Esophagus squamous epithelium (tissue), 5 donors: ENCODE data around the gene UVRAG. TPM values are rescaled to one million over a fixed set of nuclear protein-coding genes. Genes with fewer than 3 reads are reported as not detected.

Experiments used
- DNase-seq: peaks from one replicate; lab custom pipeline; 2025; lab: John Stamatoyannopoulos, UW
- H3K27ac ChIP-seq, 4 donors: fragments of 200-600 bp; sonication (generic); one replicate each; pipeline ENCODE4 v1.5.1; 2016 to 2019; ENCODE audit warnings: mild to moderate bottlenecking in 1 of 4
- H3K27me3 ChIP-seq, 4 donors: fragments of 200-600 bp; sonication (generic); 1 replicate in 3 of 4; 2 replicates in 1 of 4; pipeline versions ENCODE4 v1.5.1 to v1.6.0; 2017 to 2021; ENCODE audit warnings: antibody characterized with exemption in 1 of 4
- H3K36me3 ChIP-seq, 3 donors: fragments of 200-600 bp; sonication (generic); one replicate each; pipeline ENCODE4 v1.5.1; 2016 to 2019
- H3K4me1 ChIP-seq, 3 donors: fragments of 200-600 bp; sonication (generic); one replicate each; pipeline ENCODE4 v1.5.1; 2017 to 2019
- H3K4me3 ChIP-seq, 4 donors: fragments of 200-600 bp; sonication (generic); 1 replicate in 3 of 4; 2 replicates in 1 of 4; pipeline ENCODE4 v1.5.1; 2016 to 2019; ENCODE audit warnings: mild to moderate bottlenecking in 2 of 4, moderate library complexity in 1 of 4
- H3K9me3 ChIP-seq, 3 donors: fragments of 200-600 bp; sonication (generic); one replicate each; pipeline ENCODE4 v1.5.1; 2016 to 2019
- POLR2A ChIP-seq, 4 donors: fragments of 450-650 bp; IDR thresholded peaks; one replicate each; pipeline ENCODE4 v1.6.1; 2017; ENCODE audit warnings: antibody characterized with exemption in 4 of 4, mild to moderate bottlenecking in 4 of 4, moderate library complexity in 3 of 4
- WGBS, 2 donors: methylation state at CpG; one replicate each; pipeline ENCODE4 v1.1.5; 2018; 5-methylcytosine and 5-hydroxymethylcytosine counted together
- intact Hi-C: fragments of 100-400 bp; cut with DNase I; formaldehyde crosslinking; loops from one replicate; pipeline ENCODE4 v1.15.0; 2022
- total RNA-seq, 4 donors: library from RNA; depleted of rRNA; stranded (reverse); fragments of >200 nt; gene quantifications; one replicate each; pipeline ENCODE4 v1.1.0, GENCODE V29; 2016
- TF ChIP-seq, protein P1 (sequence below), 6 experiments: fragments of 450-650 bp in 4 of 6; fragments of 200-600 bp in 2 of 6; sonication (generic) in 2 of 6; IDR thresholded peaks; one replicate each; pipeline ENCODE4 v1.5.1; 2016 to 2019; ENCODE audit warnings: antibody characterized with exemption in 6 of 6, mild to moderate bottlenecking in 4 of 6, moderate library complexity in 4 of 6
- donor health status: DM: yes; HTN: yes; CAD: no.

The UVRAG gene
- total RNA-seq, 4 donors from 2014 or later: 3.5 to 15.4 (median 8.5) TPM

DNA sequence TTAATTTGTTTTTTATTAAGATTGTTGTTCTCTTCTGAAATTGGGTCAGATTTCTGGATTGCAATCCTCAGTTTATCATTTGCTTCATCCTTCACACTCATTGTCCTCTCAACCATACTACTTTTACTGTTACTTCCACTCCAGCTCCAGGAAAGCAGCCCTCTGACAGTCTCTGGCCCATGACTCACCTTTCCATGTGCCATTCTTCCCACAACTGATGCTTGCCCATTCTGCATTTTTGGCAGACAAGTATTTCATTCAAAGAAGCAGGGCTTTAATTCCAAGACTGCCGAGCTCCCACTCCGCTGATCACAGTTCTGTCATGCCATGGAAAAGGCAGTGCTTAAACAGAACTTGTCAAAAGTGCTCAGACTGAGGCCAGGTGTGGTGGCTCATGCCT is 252.1 kb downstream of the UVRAG start:
- Histone ChIP-seq H3K4me3 (no peak overlapping the region), H3K27me3 (no peaks in the 10 kb centered on the region), H3K9me3 (no peaks in the 10 kb centered on the region), H3K36me3 (peaks cover 0 to 31% (median 0%) of the 10 kb centered on the region in 3 donors), H3K27ac (no peak overlapping the region), H3K4me1 (no peaks in the 10 kb centered on the region)
- intact Hi-C loops: no loop called here
- WGBS, 2 donors: 87 to 89% methylated on average over 2 of the region's 2 CpGs
- DNase-seq: no peak
- TF ChIP-seq, protein P1, sequence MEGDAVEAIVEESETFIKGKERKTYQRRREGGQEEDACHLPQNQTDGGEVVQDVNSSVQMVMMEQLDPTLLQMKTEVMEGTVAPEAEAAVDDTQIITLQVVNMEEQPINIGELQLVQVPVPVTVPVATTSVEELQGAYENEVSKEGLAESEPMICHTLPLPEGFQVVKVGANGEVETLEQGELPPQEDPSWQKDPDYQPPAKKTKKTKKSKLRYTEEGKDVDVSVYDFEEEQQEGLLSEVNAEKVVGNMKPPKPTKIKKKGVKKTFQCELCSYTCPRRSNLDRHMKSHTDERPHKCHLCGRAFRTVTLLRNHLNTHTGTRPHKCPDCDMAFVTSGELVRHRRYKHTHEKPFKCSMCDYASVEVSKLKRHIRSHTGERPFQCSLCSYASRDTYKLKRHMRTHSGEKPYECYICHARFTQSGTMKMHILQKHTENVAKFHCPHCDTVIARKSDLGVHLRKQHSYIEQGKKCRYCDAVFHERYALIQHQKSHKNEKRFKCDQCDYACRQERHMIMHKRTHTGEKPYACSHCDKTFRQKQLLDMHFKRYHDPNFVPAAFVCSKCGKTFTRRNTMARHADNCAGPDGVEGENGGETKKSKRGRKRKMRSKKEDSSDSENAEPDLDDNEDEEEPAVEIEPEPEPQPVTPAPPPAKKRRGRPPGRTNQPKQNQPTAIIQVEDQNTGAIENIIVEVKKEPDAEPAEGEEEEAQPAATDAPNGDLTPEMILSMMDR (IDR thresholded peaks at IDR 0.05): no peak

DNA sequence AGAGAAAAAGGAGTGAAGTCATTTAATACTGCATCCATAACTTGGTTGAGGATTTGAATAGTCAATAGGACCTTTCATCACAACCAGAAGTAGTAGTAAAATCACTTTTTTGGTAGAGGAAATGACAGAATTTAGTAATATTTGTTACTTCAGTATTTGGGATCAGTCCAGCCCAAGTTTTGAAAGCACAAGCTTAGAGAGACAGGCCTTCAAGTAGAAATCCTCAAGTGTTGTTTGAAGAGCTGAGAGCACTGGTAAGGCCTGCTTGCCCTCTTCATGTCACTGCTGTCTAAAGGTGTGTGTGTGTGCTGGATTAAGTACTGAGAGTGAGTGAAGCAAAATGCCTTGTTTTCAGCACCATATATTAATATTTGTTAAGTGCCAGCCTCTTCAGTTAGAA is 254.0 kb downstream of the UVRAG start:
- H3K4me3 ChIP-seq: no peak overlapping the region
- intact Hi-C loops: no loop called here
- no peak for DNase-seq
- H3K36me3 ChIP-seq: peaks cover 0 to 29% (median 0%) of the 10 kb centered on the region in 3 donors
- H3K4me1 ChIP-seq: peaks cover 0 to 6% (median 0%) of the 10 kb centered on the region in 3 donors
- no peaks in the 10 kb centered on the region for H3K9me3 ChIP-seq
- TF ChIP-seq, protein P1 (IDR thresholded peaks at IDR 0.05): no peak
- no peaks in the 10 kb centered on the region for H3K27me3 ChIP-seq
- H3K27ac ChIP-seq: no peak overlapping the region

DNA sequence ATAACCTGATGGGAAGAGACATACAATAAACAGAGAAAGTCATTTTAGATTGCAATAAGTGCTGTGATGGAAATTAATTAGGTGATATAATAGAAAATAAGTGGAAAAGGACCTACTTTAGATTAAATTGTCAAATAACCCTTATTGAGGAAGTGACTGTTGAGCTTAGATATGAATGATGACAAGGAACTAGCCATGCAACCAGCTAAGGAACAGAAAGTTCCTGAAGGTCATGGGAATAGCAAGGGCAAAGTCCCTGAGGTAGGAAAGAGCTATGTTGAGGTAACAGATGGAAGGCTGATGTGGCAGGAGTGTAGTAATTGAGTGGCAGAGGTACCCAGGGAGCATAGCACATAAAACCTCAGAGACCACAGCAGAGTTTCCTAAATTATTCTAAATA is 256.1 kb downstream of the UVRAG start:
- Histone ChIP-seq H3K36me3 (peaks cover 0 to 24% (median 0%) of the 10 kb centered on the region in 3 donors), H3K4me3 (no peak overlapping the region), H3K27me3 (no peaks in the 10 kb centered on the region), H3K9me3 (no peaks in the 10 kb centered on the region), H3K27ac (no peak overlapping the region), H3K4me1 (peaks cover 0 to 22% (median 6%) of the 10 kb centered on the region in 3 donors)
- intact Hi-C loops: no loop called here
- DNase-seq: no peak
- no peak for TF ChIP-seq POLR2A (IDR thresholded peaks at IDR 0.05)
- TF ChIP-seq, protein P1 (IDR thresholded peaks at IDR 0.05): no peak

DNA sequence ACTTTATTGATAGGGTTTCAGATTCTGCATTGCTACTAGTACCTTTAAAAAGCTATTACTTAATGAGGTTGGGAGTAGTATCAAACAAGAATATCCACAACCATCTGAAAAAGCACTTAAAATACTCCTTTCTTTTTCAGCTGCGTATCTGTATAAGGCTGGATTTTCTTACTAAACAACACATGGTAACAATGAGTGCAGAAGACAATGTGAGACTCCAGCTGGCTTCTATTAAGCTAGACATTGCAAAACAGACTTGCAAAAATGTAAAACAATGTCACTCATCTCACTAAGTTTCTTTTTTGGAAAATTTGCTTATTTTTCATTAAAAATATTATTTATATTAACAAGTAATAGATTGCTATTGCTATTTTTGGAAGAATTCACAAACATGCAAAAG is 258.7 kb downstream of the UVRAG start:
- H3K27me3 ChIP-seq: no peaks in the 10 kb centered on the region
- 70 to 75% methylated on average over 1 of the region's 1 CpG for WGBS, 2 donors
- no peak for TF ChIP-seq POLR2A (IDR thresholded peaks at IDR 0.05)
- TF ChIP-seq, protein P1 (IDR thresholded peaks at IDR 0.05): no peak
- H3K9me3 ChIP-seq: no peaks in the 10 kb centered on the region
- no peaks in the 10 kb centered on the region for H3K36me3 ChIP-seq
- DNase-seq: no peak
- H3K4me1 ChIP-seq: peaks cover 0 to 27% (median 6%) of the 10 kb centered on the region in 3 donors
- peak overlapping the region in 1 of 4 donors; percentile 37 for H3K27ac ChIP-seq
- intact Hi-C loops: no loop called here
- H3K4me3 ChIP-seq: no peak overlapping the region

DNA sequence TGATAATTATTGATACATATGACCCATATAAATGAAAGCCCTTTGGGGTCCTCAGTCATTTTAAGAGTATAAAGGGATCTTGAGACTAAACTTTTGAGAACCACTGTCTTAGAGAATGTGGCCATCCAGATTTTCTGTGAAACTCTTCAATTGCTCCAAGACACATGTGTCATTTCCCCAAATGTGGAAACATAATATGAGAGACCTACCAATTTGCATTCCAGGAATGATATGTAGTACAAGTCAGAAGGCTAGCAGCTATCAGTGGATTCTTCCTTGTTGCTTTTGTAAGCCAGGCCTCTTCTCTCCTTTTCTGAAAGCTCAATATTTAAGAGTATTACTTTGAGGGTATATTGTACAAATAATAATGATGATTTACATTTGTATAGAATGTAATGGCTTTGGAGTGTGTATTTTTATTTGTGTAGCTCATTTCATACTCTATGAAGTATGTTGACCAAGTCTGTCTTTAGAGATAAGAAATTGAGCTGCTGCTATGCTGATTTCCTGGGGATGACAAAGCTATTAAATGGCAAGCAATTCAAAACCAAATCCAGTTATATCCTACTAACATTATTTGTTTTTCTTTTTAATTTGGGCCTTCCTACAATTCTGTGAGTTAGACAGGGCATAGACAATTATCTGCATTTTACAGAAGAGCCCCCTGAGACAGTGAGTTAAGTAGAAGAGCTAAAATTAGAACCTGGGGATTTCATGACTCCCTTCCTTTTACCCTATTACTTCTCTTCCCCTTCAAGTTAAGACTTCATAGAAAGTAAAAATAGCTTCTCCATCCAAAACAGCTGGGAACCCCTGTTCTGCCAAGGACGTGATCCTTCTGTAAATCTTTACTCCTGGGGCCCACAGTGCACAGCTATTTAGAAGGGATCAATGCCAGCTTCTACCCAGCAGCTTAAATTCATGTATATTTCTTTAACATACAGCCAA is 259.4 kb downstream of the UVRAG start:
- TF ChIP-seq, protein P1 (IDR thresholded peaks at IDR 0.05): no peak
- TF ChIP-seq POLR2A (IDR thresholded peaks at IDR 0.05): no peak
- H3K27ac ChIP-seq: peak overlapping the region in 3 of 4 donors; percentile 10 to 37 (median 17)

More for the DNA sequence above, 259.4 kb downstream of the UVRAG start:
- Histone ChIP-seq H3K27me3 (no peaks in the 10 kb centered on the region), H3K4me3 (no peak overlapping the region), H3K4me1 (peaks cover 0 to 27% (median 6%) of the 10 kb centered on the region in 3 donors), H3K36me3 (no peaks in the 10 kb centered on the region), H3K9me3 (no peaks in the 10 kb centered on the region)
- DNase-seq: no peak
- intact Hi-C loops: no loop called here
- 13 to 47% methylated on average over 1 of the region's 1 CpG for WGBS, 2 donors
